Measurements from ENCODE around the gene REC8.

- TF ChIP-seq EZH2phosphoT487 (IDR thresholded peaks at IDR 0.05; ENCODE audit: low read depth, severe bottlenecking, unreplicated experiment) (no peak), CTCF (IDR thresholded peaks at IDR 0.05; ENCODE audit: poor library complexity) (no peak)
These were observed 15.1 kb downstream of the REC8 start for GRCh38 chr14:24186831-24187538.

Measured in hepatocyte (in vitro differentiated cells).